ENCODE data around the gene TBC1D16. TPM values are rescaled to one million over a fixed set of nuclear protein-coding genes. Genes with fewer than 3 reads are reported as not detected.

TBC1D16 gene
- total and polyA plus RNA-seq, 7 donors, result 1.7 to 11.4 (median 6.5) TPM

- intact Hi-C loops (cut with DNase I), result no loop called here
- Histone ChIP-seq H3K4me3 (no peak overlapping the region), H3K9me3 (no peaks in the 10 kb centered on the region), H3K27me3 (ENCODE audit: insufficient read depth in 3 of 3, low read length in 2 of 3) (peaks cover 0 to 62% (median 4%) of the 10 kb centered on the region in 3 donors), H3K4me1 (peaks cover 17% of the 10 kb centered on the region), H3K36me3 (ENCODE audit: insufficient read depth in 1 of 2, low read depth in 1 of 2) (no peaks in the 10 kb centered on the region), H3K27ac (no peak overlapping the region)
- no peak for ATAC-seq
- DNase-seq, result no peak
- TF ChIP-seq CTCF (IDR thresholded peaks at IDR 0.05), result no peak
- WGBS, 3 donors, result 91 to 94% (median 92%) methylated on average over 9 of the region's 9 CpGs
These were observed 3.0 kb downstream of the TBC1D16 start for GRCh38 chr17:80032614-80033171.

- TF ChIP-seq CTCF (IDR thresholded peaks at IDR 0.05), result no peak
- peaks cover 17% of the 10 kb centered on the region for H3K4me1 ChIP-seq
- H3K27me3 ChIP-seq (ENCODE audit: insufficient read depth in 3 of 3, low read length in 2 of 3), result peaks cover 0 to 62% (median 3%) of the 10 kb centered on the region in 3 donors
- 60 to 82% (median 64%) methylated on average over 12 of the region's 12 CpGs for WGBS, 3 donors
- no peaks in the 10 kb centered on the region for H3K36me3 ChIP-seq (ENCODE audit: insufficient read depth in 1 of 2, low read depth in 1 of 2)
- intact Hi-C loops (cut with DNase I), result no loop called here
- H3K9me3 ChIP-seq, result no peaks in the 10 kb centered on the region
- ATAC-seq, result no peak
- no peak overlapping the region for H3K27ac ChIP-seq
- DNase-seq, result no peak
- no peak overlapping the region for H3K4me3 ChIP-seq
These were observed 3.8 kb downstream of the TBC1D16 start for GRCh38 chr17:80031691-80032430.

GRCh38 chr17:80030730-80031410 lies 4.8 kb downstream of the TBC1D16 start:
- Histone ChIP-seq H3K4me1 (peaks cover 13% of the 10 kb centered on the region), H3K27ac (no peak overlapping the region), H3K36me3 (ENCODE audit: insufficient read depth in 1 of 2, low read depth in 1 of 2) (no peaks in the 10 kb centered on the region), H3K9me3 (no peaks in the 10 kb centered on the region), H3K27me3 (ENCODE audit: insufficient read depth in 3 of 3, low read length in 2 of 3) (peaks cover 0 to 56% (median 0%) of the 10 kb centered on the region in 3 donors), H3K4me3 (no peak overlapping the region)
- DNase-seq (no peak), ATAC-seq (peak in 2 of 4 donors; percentile 39 to 42)
- no peak for TF ChIP-seq CTCF (IDR thresholded peaks at IDR 0.05)
- WGBS, 3 donors, result 37 to 51% (median 43%) methylated on average over 25 of the region's 25 CpGs
- intact Hi-C loops (cut with DNase I), result no loop called here

GRCh38 chr17:80029258-80029974 lies 6.3 kb downstream of the TBC1D16 start:
- H3K4me3 ChIP-seq, result no peak overlapping the region
- intact Hi-C loops (cut with DNase I), result no loop called here
- 44 to 69% (median 46%) methylated on average over 9 of the region's 9 CpGs for WGBS, 3 donors
- H3K9me3 ChIP-seq, result no peaks in the 10 kb centered on the region
- peaks cover 7% of the 10 kb centered on the region for H3K4me1 ChIP-seq
- no peaks in the 10 kb centered on the region for H3K36me3 ChIP-seq (ENCODE audit: insufficient read depth in 1 of 2, low read depth in 1 of 2)
- H3K27ac ChIP-seq, result peak overlapping the region; percentile 23
- peak; percentile 91 to 93 for DNase-seq
- H3K27me3 ChIP-seq (ENCODE audit: insufficient read depth in 3 of 3, low read length in 2 of 3), result peaks cover 0 to 55% (median 0%) of the 10 kb centered on the region in 3 donors
- no peak for TF ChIP-seq CTCF (IDR thresholded peaks at IDR 0.05)
- ATAC-seq, result peak; percentile 69 to 87 (median 84)
